H4 (cell line): ENCODE results near the gene GGTA1. TPM values are rescaled to one million over a fixed set of nuclear protein-coding genes. Genes with fewer than 3 reads are reported as not detected.

Experiments
- DNase-seq: peaks from one replicate; pipeline ENCODE4 v3.0.0-alpha.2; 2015; ENCODE audit warnings: low spot score
- total RNA-seq: library from RNA; depleted of rRNA; stranded (reverse); fragments of >200 nt; shearing (Covaris generic); gene quantifications from 2 replicates; pipeline ENCODE4 v1.2.3, GENCODE V29; 2014

Gene GGTA1
- total RNA-seq, 1 experiment from 2014 or later = 0.35 TPM

- no peak for DNase-seq
Measured at GRCh38 chr9:121499177-121499426, 542 bp downstream of the GGTA1 start.

GRCh38 chr9:121498487-121499176 lies 1.0 kb downstream of the GGTA1 start:
- DNase-seq = no peak

GRCh38 chr9:121498150-121498486 lies 1.5 kb downstream of the GGTA1 start:
- DNase-seq = peak; percentile 82

GRCh38 chr9:121495976-121496375 lies 3.7 kb downstream of the GGTA1 start:
- DNase-seq = no peak

GRCh38 chr9:121494192-121494591 lies 5.5 kb downstream of the GGTA1 start:
- DNase-seq = no peak

GRCh38 chr9:121491111-121491510 lies 8.5 kb downstream of the GGTA1 start:
- no peak for DNase-seq

GRCh38 chr9:121489344-121489743 lies 10.3 kb downstream of the GGTA1 start:
- DNase-seq = no peak

- no peak for DNase-seq
Measured at GRCh38 chr9:121486043-121486442, 13.6 kb downstream of the GGTA1 start.

GRCh38 chr9:121485623-121486022 lies 14.0 kb downstream of the GGTA1 start:
- no peak for DNase-seq

GRCh38 chr9:121484651-121485446 lies 14.8 kb downstream of the GGTA1 start:
- no peak for DNase-seq

GRCh38 chr9:121483473-121484031 lies 16.1 kb downstream of the GGTA1 start:
- DNase-seq = no peak

GRCh38 chr9:121483049-121483448 lies 16.6 kb downstream of the GGTA1 start:
- no peak for DNase-seq

GRCh38 chr9:121478816-121479676 lies 20.6 kb downstream of the GGTA1 start:
- DNase-seq = no peak

GRCh38 chr9:121476156-121476555 lies 23.5 kb downstream of the GGTA1 start:
- DNase-seq = no peak

- DNase-seq = no peak
Measured at GRCh38 chr9:121474231-121474947, 25.3 kb downstream of the GGTA1 start.

GRCh38 chr9:121473229-121473628 lies 26.4 kb downstream of the GGTA1 start:
- no peak for DNase-seq

- DNase-seq = no peak
Measured at GRCh38 chr9:121472446-121472845, 27.2 kb downstream of the GGTA1 start.

- no peak for DNase-seq
Measured at GRCh38 chr9:121466142-121466541, 33.5 kb downstream of the GGTA1 start.

- no peak for DNase-seq
Measured at GRCh38 chr9:121464968-121465367, 34.7 kb downstream of the GGTA1 start.

- peak; percentile 40 for DNase-seq
Measured at GRCh38 chr9:121463026-121463807, 36.4 kb downstream of the GGTA1 start.

- no peak for DNase-seq
Measured at GRCh38 chr9:121459513-121459912, 40.1 kb downstream of the GGTA1 start.
